HUDEP-2 (cell line): ENCODE data around the gene SS18L1.
A peak's percentile ranks its signal among the peaks of the same experiment; 100 is the strongest.

Experiments used
- DNase-seq, 76 experiments: peaks; one replicate each; lab custom pipeline; 2025; ENCODE audit not compliant: unreplicated experiment in 76 of 76; lab: John Stamatoyannopoulos, UW

The SS18L1 gene

DNA sequence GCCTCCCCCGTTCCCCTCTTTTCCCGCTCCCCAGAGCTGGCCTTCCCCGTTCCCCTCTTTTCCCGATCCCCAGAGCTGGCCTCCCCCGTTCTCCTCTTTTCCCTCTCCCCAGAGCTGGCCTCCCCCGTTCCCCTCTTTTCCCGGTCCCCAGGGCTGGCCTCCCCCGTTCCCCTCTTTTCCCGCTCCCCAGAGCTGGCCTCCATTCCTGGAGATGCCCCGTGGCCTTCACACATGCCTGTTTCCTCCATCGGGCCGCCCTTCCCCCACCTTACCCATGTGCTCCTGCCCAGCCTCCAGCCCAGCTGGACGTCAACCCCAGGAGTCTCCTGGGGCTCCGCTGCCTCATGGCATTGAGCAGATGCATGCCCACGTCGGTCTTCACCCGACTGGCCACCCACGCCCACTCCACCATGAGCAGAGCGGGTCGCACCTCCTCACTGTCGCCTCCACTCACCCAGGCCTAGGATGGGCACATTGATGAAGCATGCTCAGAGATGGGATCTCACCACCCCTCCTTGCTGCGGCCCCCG, 8.3 kb downstream of the SS18L1 start:
- DNase-seq: no peak

DNA sequence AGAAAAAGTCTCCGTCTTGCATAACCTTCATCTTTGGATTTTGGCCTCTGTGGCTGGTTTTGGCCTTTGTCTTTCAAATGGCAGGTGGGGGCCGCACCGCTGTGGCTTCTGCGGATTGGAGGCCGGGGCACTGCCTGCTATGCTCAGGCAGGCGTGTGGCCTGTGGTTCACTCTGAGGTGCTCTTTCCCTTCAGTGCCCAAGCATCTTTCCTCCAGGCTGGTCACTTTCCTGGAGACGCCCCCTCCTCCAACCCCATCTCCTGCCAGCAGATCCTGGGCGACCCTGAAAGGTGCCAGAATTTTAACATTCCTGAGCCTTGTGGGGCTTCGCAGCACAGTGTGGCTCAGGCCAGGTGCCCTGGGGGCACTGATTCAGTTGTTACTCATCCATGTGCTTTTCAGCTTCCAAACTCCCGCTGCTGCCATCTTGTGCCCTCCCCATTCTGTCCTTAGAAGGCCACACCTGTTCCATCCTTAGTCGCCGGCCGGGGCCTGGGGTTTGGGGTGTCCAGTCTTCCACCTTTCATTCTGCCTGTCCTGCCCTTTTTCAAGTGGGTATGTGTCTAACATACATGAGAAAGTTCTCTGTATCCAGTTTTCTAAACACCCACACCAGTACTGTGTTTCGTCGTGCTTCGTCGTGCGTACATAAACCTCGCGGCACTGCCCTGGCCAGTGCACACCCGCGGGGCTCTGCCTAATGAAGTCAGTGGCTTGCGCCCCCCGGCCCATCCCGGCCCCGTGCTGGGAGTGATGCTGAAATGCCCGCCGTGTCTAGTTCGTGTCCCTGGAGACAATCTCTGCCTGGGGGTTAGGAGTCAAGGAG, 12.1 kb downstream of the SS18L1 start:
- DNase-seq: no peak

DNA sequence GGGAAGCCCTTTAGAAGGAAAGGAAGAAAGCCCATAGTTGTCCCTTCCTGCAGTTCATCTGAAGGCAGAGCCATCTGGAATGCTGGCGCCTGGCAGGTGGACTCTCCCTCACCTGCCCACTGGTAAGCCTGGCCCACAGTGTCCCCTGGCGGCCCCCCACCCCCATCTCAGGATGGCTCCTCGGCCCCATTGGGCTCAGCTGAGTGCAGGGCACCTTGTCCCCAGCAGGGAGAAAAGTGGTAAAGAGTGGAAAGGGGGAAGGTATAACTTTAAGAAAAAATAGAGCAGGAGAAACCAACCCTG, 12.6 kb downstream of the SS18L1 start:
- no peak for DNase-seq

DNA sequence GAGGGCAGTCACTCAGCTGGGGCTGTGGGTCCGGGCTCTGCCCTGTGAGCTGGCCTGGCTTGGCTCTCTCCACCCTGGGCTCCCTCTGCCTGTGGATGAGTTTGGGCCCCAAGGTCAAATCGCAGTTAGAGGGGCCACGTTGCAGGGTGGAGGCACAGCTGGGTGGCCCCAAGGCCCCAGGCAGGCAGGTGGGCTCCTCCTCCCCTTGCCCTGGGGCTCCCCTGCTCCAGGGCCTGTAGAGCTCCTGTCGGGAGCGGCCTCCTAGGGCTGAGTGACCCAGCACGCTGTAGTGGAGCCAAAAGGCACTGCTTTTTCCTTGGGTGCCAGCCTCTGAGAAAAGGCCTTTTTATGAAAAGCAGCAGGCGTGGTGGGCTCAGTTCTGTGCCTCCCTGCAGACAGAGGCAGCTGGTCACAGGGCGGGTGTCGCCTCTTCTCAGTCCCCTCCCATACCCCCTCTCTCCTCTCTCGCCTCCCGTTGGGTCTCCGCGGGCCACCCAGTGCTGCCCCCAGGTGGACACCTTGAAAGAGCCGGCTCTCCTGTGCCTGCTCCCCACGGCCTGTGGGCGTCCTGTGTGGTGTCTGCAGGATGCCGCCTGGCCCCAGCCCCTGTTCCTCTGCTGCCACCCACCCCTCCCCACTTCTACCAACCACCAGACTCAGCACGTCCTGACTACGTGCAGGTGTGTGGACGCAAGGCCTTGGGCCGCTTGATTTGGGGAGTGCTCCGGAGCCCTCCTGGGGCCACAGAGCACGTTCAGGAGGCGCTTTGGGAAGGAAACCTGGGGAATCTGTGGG, 13.2 kb downstream of the SS18L1 start:
- DNase-seq: peak in 62 of 76 experiments; percentile 10 to 72 (median 47)

DNA sequence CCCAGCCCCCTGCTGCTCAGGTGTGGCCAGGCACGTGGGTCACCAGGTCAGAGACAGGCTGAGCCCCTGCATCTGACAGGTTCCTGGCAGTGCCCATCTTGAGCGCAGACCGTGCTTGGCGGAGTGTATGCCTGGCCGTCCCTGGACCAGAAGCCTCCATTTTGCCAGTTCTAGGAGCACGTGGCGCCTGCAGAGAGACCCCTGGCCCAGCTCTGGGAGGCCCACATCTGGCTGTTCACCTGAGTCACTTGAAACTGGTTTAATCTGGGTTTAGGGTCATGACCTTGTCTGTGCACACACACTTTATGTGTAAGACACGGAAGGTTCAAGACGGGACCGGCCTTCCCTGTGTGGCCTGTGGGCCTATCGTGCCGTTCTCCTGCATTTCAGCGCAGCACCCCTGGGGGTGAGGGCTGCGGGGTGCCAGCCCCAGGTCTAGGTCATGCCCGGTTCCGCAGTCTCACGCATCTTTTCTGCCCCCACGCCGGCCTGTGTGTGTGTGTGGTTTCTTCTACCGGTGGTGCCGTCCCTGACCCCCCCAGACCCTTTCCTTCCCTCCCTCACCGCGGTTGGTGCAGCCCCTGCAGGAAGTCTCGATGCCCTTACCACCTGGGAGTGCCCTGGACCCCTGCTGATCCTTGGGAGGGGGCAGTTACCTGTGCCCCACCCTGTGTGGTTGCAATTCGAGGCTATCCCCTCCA, 14.0 kb downstream of the SS18L1 start:
- no peak for DNase-seq

DNA sequence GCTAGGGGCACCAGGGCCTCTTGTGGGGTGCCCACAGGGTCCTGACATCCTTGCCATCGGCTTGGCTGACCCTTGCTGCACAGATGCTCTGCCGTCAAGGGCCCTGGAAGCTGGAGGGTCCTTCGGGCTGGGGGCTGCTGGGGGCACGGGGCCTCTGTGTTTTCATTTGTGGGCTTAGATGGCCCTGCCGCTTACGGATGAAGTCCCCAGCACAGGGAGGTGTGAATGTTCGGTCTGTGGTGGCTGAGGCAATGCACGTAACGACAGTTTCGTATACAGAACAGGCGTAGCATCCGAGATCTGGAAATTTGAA, 14.5 kb downstream of the SS18L1 start:
- DNase-seq: no peak

DNA sequence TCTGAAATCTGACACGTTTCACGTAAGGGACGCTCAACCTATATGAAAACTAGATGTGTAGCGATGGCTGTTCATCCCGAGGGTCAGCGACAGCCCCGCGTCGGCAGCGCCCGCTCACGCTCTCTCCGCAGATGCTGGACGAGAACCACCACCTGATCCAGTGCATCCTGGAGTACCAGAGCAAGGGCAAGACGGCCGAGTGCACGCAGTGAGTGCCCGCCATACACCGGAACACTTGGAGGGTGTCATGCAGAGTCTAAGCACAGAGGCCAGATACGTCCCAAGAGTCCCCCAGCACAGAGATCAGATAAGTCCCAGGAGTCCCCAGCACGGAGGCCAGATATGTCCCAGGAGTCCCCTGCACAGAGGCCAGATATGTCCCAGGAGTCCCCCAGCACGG, 15.0 kb downstream of the SS18L1 start:
- DNase-seq: no peak

DNA sequence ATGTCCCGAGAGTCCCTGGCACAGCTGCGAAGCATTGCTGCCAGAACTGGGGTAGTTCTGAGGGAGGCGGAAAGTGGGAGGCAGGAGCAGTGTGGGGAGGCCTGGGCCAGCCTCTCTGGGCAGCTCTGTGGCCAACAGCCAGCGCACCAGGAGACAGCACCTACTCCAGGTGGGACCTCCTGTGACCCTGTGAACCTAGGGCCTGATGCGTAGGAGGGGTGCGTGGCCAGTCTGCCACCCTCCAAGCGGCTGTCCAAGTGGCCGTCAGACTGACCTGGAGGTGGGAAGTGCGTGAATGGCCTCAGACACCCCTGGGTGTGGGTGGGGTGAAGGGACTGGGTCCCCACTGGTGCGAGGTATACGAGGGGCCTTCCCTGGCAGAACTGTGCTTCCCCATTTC, 15.5 kb downstream of the SS18L1 start:
- DNase-seq: no peak

GRCh38 chr20:62159839-62160238, 16.3 kb downstream of the SS18L1 start:
- DNase-seq: no peak

GRCh38 chr20:62160253-62160652, 16.7 kb downstream of the SS18L1 start:
- DNase-seq: no peak

DNA sequence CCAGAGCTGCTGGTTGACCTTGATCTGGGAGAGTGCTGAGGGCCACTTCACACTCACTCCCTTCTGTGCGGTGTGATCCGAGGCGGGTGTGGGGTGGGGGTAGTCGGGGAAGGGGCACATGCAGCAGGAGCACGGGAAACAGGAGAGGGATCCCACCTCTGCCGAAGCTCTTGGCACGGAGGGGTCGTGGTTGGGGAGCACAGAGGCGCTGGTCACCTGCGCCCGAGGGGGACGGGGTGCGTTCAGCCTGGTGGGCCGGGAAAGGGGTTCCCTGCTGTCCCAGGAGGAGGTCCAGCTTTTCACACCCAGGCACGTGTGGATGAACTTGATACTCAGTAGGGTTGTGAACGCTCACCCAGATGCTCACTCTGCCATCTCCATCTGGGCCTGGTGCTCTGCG, 17.3 kb downstream of the SS18L1 start:
- DNase-seq: no peak

DNA sequence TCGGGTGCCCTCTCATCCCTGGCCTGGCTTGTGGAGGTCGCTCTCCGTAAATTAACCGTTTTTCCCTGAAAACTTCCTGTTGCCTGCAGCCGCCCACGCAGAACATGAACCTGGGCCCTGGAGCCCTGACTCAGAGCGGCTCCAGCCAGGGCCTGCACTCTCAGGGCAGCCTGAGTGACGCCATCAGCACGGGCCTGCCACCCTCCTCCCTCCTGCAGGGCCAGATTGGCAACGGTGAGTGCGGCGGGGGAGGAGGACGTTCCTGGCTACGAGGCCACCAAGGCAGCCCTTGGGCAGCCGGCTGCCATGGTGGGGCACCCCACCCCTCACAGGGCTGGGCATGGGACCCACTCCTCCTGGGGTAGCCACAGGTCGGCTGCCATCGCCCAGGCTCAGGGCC, 17.8 kb downstream of the SS18L1 start:
- no peak for DNase-seq

DNA sequence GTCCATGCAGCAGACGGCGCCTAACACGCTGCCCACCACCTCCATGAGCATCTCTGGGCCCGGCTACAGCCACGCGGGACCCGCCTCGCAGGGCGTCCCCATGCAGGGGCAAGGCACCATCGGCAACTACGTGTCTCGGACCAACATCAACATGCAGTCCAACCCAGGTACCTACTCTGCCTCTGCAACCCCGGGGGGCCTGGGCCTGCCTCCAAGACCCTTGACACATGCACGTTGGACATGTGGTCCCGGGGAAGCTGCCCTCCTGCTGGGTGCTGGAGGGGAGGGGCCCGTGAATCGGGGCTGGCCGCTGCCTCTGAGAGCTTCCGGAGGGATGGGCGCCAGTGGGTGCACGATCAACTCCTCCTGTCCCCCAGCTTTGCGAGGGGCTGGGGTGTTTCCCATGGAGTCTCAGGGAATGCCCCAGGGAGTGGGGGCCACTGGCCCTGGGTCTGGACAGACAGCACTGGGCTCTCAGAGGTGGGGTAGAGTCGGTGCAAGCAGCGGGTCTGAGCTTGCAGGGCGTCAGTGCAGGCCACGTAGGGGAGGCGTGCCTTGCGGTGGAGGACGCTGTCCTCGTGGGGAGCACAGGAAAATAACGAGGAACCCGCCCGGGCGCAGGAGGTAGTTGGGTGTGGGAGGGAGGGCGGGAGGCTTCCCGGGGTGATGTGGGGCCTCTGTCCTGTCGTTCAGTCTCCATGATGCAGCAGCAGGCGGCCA, 19.4 kb downstream of the SS18L1 start:
- no peak for DNase-seq

- no peak for DNase-seq
These were observed 19.9 kb downstream of the SS18L1 start for GRCh38 chr20:62163485-62163865.

- no peak for DNase-seq
These were observed 20.6 kb downstream of the SS18L1 start for GRCh38 chr20:62163986-62164762.

DNA sequence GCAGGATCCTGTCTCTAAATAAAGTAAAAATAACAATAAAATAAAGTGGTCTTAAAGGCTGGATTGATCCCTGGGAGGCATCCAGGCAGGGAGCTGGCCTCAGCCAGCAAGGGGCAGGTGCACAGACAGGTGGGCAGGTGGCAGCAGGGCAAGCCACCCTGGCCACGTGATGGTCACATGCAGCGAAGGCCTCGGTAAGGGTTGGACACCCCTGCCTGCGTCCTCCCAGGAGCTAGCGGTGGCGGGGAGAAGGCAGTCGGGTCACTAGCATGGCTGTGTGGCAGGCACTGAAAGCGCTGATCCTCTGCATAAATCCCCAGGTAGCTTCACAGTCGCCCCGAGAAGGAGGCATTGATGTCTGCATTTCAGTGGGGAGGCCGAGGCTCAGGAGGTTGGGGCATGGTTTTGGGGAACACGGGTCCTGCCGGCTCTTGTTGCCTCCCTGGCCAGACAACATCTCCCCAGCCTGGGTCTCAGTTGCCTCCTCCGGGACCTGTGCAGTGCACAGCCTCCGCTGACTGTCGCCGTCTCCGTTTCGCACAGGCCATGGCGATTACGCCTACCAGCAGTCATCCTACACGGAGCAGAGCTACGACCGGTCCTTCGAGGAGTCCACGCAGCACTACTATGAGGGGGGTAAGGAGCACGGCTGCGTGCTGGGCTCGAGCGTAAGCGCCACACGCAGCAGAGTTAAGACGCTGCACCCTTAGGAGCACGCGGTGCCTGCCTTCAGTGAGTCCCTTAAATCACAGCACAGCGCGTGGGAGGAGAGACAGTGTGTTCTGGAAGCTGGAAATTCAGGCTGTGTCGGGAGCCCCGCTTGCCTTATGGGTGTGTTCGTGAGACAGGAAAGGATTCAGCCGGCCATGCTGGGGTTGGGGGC, 21.6 kb downstream of the SS18L1 start:
- no peak for DNase-seq

DNA sequence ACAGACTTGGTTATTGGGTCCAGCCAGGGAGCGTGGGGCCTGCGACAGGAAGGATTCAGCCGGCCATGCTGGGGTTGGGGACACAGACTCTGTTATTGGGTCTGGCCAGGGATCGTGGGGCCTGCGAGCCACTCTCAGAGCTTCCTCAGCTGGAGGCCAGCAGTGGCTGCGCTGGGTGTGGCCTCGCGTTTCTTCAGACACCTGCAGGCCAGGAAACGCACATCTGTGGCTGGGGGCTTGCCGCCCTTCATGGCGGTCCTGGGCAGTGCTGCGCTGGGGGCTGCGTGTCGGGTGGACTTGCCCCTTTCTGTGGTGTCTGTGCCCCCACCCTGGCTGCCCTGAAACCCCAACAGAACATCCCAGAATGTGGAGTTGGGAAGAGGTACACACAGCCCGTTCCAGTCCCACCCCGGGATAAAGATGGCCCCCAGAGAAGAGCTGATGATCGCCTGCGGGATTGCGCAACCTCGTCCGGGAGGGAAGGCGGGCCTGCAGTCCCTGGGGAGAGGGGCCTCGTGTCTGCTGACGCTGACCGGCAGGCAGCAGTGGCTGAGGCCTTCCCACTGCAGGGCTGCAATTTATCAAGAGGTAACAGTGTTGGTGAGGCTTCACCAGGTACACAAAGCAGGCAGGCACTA, 22.3 kb downstream of the SS18L1 start:
- DNase-seq: no peak

GRCh38 chr20:62167474-62167873, 23.9 kb downstream of the SS18L1 start:
- no peak for DNase-seq

DNA sequence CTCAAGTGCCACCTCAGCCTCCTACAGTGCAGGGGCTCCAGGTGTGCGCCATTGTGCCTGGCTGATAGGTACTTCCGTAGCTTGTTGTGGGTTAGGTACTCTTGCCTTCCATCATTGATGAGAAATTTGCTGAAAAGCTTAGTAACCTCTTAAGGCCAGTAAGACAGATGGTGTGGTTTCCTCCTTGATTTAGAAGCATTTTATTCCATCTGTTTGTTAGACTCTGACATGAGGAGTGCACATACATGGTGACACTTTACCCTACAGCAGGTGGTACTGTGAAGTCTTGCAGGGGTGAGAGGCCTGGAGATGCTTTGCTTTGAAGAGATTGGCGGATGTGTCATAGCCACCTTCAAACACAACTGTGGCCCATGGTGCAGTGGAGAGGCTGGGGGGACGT, 24.5 kb downstream of the SS18L1 start:
- DNase-seq: no peak
